A549 (cell line): ENCODE results near the gene CPNE7. TPM values are rescaled to one million over a fixed set of nuclear protein-coding genes. Genes with fewer than 3 reads are reported as not detected.

Experiments used
- RFX5 ChIP-seq: fragments of 450-650 bp; IDR thresholded peaks from 2 replicates; pipeline ENCODE4 v1.7.1; 2014; ENCODE audit warnings: antibody characterized with exemption, mild to moderate bottlenecking, moderate library complexity
- polyA plus RNA-seq, 4 experiments: library from polyadenylated mRNA; depleted of rRNA in 3 of 4; stranded (reverse); fragments of >200 nt; fragmentation: RNase III in 1 of 4; extraction: RNeasy Plus Mini Kit Qiagen cat#74134 plus additional on column Dnase treatment in 1 of 4; gene quantifications; 2 replicates in 3 of 4; 3 replicates in 1 of 4; pipeline ENCODE4 v1.2.3, GENCODE V29; 2011 to 2017
- small RNA-seq, 6 experiments: library from RNA; depleted of rRNA; stranded (forward); fragments of <200 nt; gene quantifications; one replicate each; pipeline ENCODE3, GENCODE V24; 2012

CPNE7 gene
- polyA plus RNA-seq, 2 of the 4 experiments (the other 2 are of a cell fraction) = 22.8 to 45.2 TPM

GRCh38 chr16:89646270-89646669 is 70.7 kb downstream of the CPNE7 start (continued):
- no peak for TF ChIP-seq RFX5
- TF ChIP-seq, all 56 proteins: peak for 0

Small RNA genes lying within 50 kb of the gene (small RNA-seq; reads per million reads assigned to genes)
- 0 reads per million in 6 experiments for gene SNORD68

Other genes with a start within 250 kb of the CPNE7 start
- gene ANKRD11, start 85.2 kb upstream of the CPNE7 start, polyA plus RNA-seq (2011; rRNA removed) = 54.9 and 57.4 TPM in 2 replicates
- 50.4 to 56.7 TPM (median 53.6 TPM) in 3 replicates for gene ANKRD11, start 85.2 kb upstream of the CPNE7 start, polyA plus RNA-seq (2017; fragmentation: RNase III; extraction: RNeasy Plus Mini Kit Qiagen cat#74134 plus additional on column Dnase treatment)
- gene SPG7, start 67.4 kb upstream of the CPNE7 start, polyA plus RNA-seq (2011; rRNA removed) = 53.2 and 54.4 TPM in 2 replicates
- 73.2 to 80.6 TPM (median 79.6 TPM) in 3 replicates for gene SPG7, start 67.4 kb upstream of the CPNE7 start, polyA plus RNA-seq (2017; fragmentation: RNase III; extraction: RNeasy Plus Mini Kit Qiagen cat#74134 plus additional on column Dnase treatment)
- gene RPL13, start 15.1 kb upstream of the CPNE7 start, polyA plus RNA-seq (2011; rRNA removed) = 2,291 and 2,911 TPM in 2 replicates
- gene RPL13, start 15.1 kb upstream of the CPNE7 start, polyA plus RNA-seq (2017; fragmentation: RNase III; extraction: RNeasy Plus Mini Kit Qiagen cat#74134 plus additional on column Dnase treatment) = 2,979 to 3,246 TPM (median 3,044 TPM) in 3 replicates
- gene DPEP1, start 37.9 kb downstream of the CPNE7 start, polyA plus RNA-seq (2011; rRNA removed) = 1.5 and 2.6 TPM in 2 replicates
- gene DPEP1, start 37.9 kb downstream of the CPNE7 start, polyA plus RNA-seq (2017; fragmentation: RNase III; extraction: RNeasy Plus Mini Kit Qiagen cat#74134 plus additional on column Dnase treatment) = 0.97 to 1.3 TPM (median 1.1 TPM) in 3 replicates
- gene CHMP1A, start 82.0 kb downstream of the CPNE7 start, polyA plus RNA-seq (2011; rRNA removed) = 36.4 and 40.1 TPM in 2 replicates
- gene CHMP1A, start 82.0 kb downstream of the CPNE7 start, polyA plus RNA-seq (2017; fragmentation: RNase III; extraction: RNeasy Plus Mini Kit Qiagen cat#74134 plus additional on column Dnase treatment) = 91.7 to 99.0 TPM (median 95.4 TPM) in 3 replicates
- gene SPATA33, start 82.1 kb downstream of the CPNE7 start, polyA plus RNA-seq (2011; rRNA removed) = 5.5 and 6.1 TPM in 2 replicates
- 11.5 to 12.6 TPM (median 12.1 TPM) in 3 replicates for gene SPATA33, start 82.1 kb downstream of the CPNE7 start, polyA plus RNA-seq (2017; fragmentation: RNase III; extraction: RNeasy Plus Mini Kit Qiagen cat#74134 plus additional on column Dnase treatment)
- 35.9 and 40.2 TPM in 2 replicates for gene CDK10, start 110.9 kb downstream of the CPNE7 start, polyA plus RNA-seq (2011; rRNA removed)
- 52.9 to 99.8 TPM (median 55.3 TPM) in 3 replicates for gene CDK10, start 110.9 kb downstream of the CPNE7 start, polyA plus RNA-seq (2017; fragmentation: RNase III; extraction: RNeasy Plus Mini Kit Qiagen cat#74134 plus additional on column Dnase treatment)
- gene SPATA2L, start 125.9 kb downstream of the CPNE7 start, polyA plus RNA-seq (2011; rRNA removed) = 3.5 and 3.6 TPM in 2 replicates
- 4.7 to 5.2 TPM (median 4.9 TPM) in 3 replicates for gene SPATA2L, start 125.9 kb downstream of the CPNE7 start, polyA plus RNA-seq (2017; fragmentation: RNase III; extraction: RNeasy Plus Mini Kit Qiagen cat#74134 plus additional on column Dnase treatment)
- 2.1 and 2.7 TPM in 2 replicates for gene VPS9D1, start 145.1 kb downstream of the CPNE7 start, polyA plus RNA-seq (2011; rRNA removed)
- 3.0 to 5.8 TPM (median 5.4 TPM) in 3 replicates for gene VPS9D1, start 145.1 kb downstream of the CPNE7 start, polyA plus RNA-seq (2017; fragmentation: RNase III; extraction: RNeasy Plus Mini Kit Qiagen cat#74134 plus additional on column Dnase treatment)
- 6.5 and 7.5 TPM in 2 replicates for gene ZNF276, start 145.8 kb downstream of the CPNE7 start, polyA plus RNA-seq (2011; rRNA removed)
- gene ZNF276, start 145.8 kb downstream of the CPNE7 start, polyA plus RNA-seq (2017; fragmentation: RNase III; extraction: RNeasy Plus Mini Kit Qiagen cat#74134 plus additional on column Dnase treatment) = 14.0 to 15.4 TPM (median 15.1 TPM) in 3 replicates
- 36.8 and 37.5 TPM in 2 replicates for gene FANCA, start 240.9 kb downstream of the CPNE7 start, polyA plus RNA-seq (2011; rRNA removed)
- gene FANCA, start 240.9 kb downstream of the CPNE7 start, polyA plus RNA-seq (2017; fragmentation: RNase III; extraction: RNeasy Plus Mini Kit Qiagen cat#74134 plus additional on column Dnase treatment) = 38.4 to 42.0 TPM (median 39.3 TPM) in 3 replicates